Stimulated activated CD4-positive, alpha-beta T cell treated with anti-CD3 and anti-CD28 coated beads, Interleukin-4, amount 100 ng/mL, for 24 hours (primary cell): ENCODE results near the gene ASXL2.
"Not testable (repeated sequence)": the region's sequence is repeated elsewhere in the genome, so short reads cannot be mapped to it uniquely, and the experiment has no call there.

ENCODE experiments used
- DNase-seq: peaks from one replicate; pipeline ENCODE4 v3.0.0-alpha.2; 2020

The ASXL2 gene

GRCh38 chr2:25878361-25879132, at the start of gene ASXL2:
TSS of gene ASXL2 (minus strand) at chr2:25878487. CDS start at chr2:25878222, 265 bp downstream.
- DNase-seq, result peak; percentile 97

GRCh38 chr2:25926984-25927756, 48.9 kb upstream of the ASXL2 start:
- no peak for DNase-seq

- DNase-seq, result no peak
Measured at GRCh38 chr2:25922501-25922900, 44.2 kb upstream of the ASXL2 start.

- no peak for DNase-seq
Measured at GRCh38 chr2:25920786-25921415, 42.6 kb upstream of the ASXL2 start.

GRCh38 chr2:25920336-25920735, 42.0 kb upstream of the ASXL2 start:
- DNase-seq, result no peak

GRCh38 chr2:25917832-25918231, 39.5 kb upstream of the ASXL2 start:
- DNase-seq, result no peak

- DNase-seq, result not testable (repeated sequence)
Measured at GRCh38 chr2:25917411-25917810, 39.1 kb upstream of the ASXL2 start.

GRCh38 chr2:25915944-25916772, 37.9 kb upstream of the ASXL2 start:
- DNase-seq, result peak; percentile 39

- DNase-seq, result not testable (repeated sequence)
Measured at GRCh38 chr2:25915411-25915810, 37.1 kb upstream of the ASXL2 start.

GRCh38 chr2:25913696-25913973, 35.3 kb upstream of the ASXL2 start:
- DNase-seq, result not testable (repeated sequence)

GRCh38 chr2:25912851-25913695, 34.8 kb upstream of the ASXL2 start:
- DNase-seq, result no peak

GRCh38 chr2:25909574-25909973, 31.3 kb upstream of the ASXL2 start:
- not testable (repeated sequence) for DNase-seq

- no peak for DNase-seq
Measured at GRCh38 chr2:25905126-25905525, 26.8 kb upstream of the ASXL2 start.

GRCh38 chr2:25903216-25903776, 25.0 kb upstream of the ASXL2 start:
- DNase-seq, result no peak

- no peak for DNase-seq
Measured at GRCh38 chr2:25899404-25899970, 21.2 kb upstream of the ASXL2 start.

- DNase-seq, result no peak
Measured at GRCh38 chr2:25897506-25897905, 19.2 kb upstream of the ASXL2 start.

GRCh38 chr2:25896308-25896707, 18.0 kb upstream of the ASXL2 start:
- not testable (repeated sequence) for DNase-seq

GRCh38 chr2:25895610-25896009, 17.3 kb upstream of the ASXL2 start:
- DNase-seq, result no peak

GRCh38 chr2:25895018-25895417, 16.7 kb upstream of the ASXL2 start:
- DNase-seq, result no peak

- DNase-seq, result no peak
Measured at GRCh38 chr2:25894135-25894830, 16.0 kb upstream of the ASXL2 start.

- no peak for DNase-seq
Measured at GRCh38 chr2:25891672-25892071, 13.4 kb upstream of the ASXL2 start.
